HT1080 (cell line): ENCODE data around the gene VHLL. TPM values are rescaled to one million over a fixed set of nuclear protein-coding genes. Genes with fewer than 3 reads are reported as not detected.
"Not testable (repeated sequence)": the region's sequence is repeated elsewhere in the genome, so short reads cannot be mapped to it uniquely, and the experiment has no call there.

Source experiments
- DNase-seq: peaks from one replicate; pipeline ENCODE4 v3.0.0-alpha.2; 2015; ENCODE audit warnings: low read depth
- polyA plus RNA-seq, 2 experiments: library from polyadenylated mRNA; depleted of rRNA; stranded (reverse); fragments of >200 nt; gene quantifications; 2 replicates each; pipeline ENCODE4 v1.2.3, GENCODE V29; 2015
- total RNA-seq: library from RNA; depleted of rRNA; stranded (reverse); fragments of >200 nt; shearing (Covaris generic); gene quantifications from 2 replicates; pipeline ENCODE4 v1.2.3, GENCODE V29; 2014; rRNA removed

VHLL gene
- total RNA-seq: not detected in 2 replicates
- polyA plus RNA-seq (2015; cell fraction: cytosol; rRNA removed): not detected in 2 replicates
- not detected in 2 replicates for polyA plus RNA-seq (2015; cell fraction: nucleus; rRNA removed)

GRCh38 chr1:156298852-156299357, at the start of gene VHLL:
TSS of gene VHLL (minus strand) at chr1:156299307. CDS start at chr1:156299189, 118 bp downstream.
- DNase-seq: no peak

DNA sequence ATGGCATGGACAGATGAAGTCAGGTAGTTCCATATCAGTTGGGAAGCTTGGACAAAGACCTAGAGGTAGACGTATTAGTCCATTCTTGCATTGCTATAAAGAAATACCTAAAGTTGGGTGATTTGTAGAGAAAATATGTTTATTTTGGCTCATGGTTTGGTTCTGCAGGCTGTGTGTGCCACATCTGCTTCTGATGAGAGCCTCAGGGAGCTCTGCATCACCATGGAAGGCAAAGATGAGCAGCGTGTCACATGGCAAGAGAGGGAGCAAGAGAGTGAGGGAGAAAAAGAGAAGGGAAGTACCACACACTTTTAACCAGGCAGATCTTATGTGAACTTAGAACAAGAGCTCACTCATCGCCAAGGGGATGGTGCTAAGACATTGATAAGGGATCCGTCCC, 48.2 kb upstream of the VHLL start:
- DNase-seq: no peak

- DNase-seq: no peak
Measured at GRCh38 chr1:156346636-156347035, 47.5 kb upstream of the VHLL start.

- not testable (repeated sequence) for DNase-seq
Measured at GRCh38 chr1:156346035-156346434, 46.9 kb upstream of the VHLL start.

DNA sequence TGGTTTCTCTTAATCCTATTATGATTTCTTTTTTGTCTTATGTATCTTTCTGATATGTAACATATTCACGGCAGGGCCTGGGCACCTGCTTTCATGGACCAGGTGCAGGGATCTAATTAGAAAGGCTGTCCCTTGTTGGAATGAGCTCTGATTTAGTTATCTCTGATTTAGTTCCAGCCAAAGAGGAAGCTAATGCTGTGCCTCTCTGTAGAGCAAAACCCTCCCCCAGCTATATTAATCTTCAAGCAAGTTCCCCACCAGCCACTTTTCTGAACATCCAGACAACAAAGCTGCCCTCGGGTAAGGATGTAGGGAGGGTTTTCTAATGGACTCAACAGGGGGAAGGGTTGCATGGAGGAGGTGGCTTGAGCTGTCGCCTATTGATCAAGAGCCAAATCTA, 45.3 kb upstream of the VHLL start:
- no peak for DNase-seq

- DNase-seq: no peak
Measured at GRCh38 chr1:156342166-156342955, 43.3 kb upstream of the VHLL start.

- DNase-seq: peak; percentile 100
Measured at GRCh38 chr1:156338180-156338976, 39.3 kb upstream of the VHLL start, which contains the start of the genes CCT3 and TSACC. TSS of gene CCT3 (minus strand) at chr1:156338292. CDS start at chr1:156338184, 108 bp downstream. TSS of gene TSACC (plus strand) at chr1:156338526. CDS start at chr1:156339758, 1,232 bp downstream.

GRCh38 chr1:156337888-156338179, 38.7 kb upstream of the VHLL start:
- DNase-seq: no peak

GRCh38 chr1:156337052-156337887, 38.2 kb upstream of the VHLL start:
- no peak for DNase-seq

- DNase-seq: no peak
Measured at GRCh38 chr1:156336242-156336641, 37.1 kb upstream of the VHLL start.

- DNase-seq: not testable (repeated sequence)
Measured at GRCh38 chr1:156323179-156323578, 24.1 kb upstream of the VHLL start.

- DNase-seq: no peak
Measured at GRCh38 chr1:156320560-156320959, 21.5 kb upstream of the VHLL start.

- no peak for DNase-seq
Measured at GRCh38 chr1:156319664-156320063, 20.6 kb upstream of the VHLL start.

GRCh38 chr1:156316909-156317308, 17.8 kb upstream of the VHLL start:
- DNase-seq: no peak

- DNase-seq: peak; percentile 62
Measured at GRCh38 chr1:156310962-156311361, 11.9 kb upstream of the VHLL start.

DNA sequence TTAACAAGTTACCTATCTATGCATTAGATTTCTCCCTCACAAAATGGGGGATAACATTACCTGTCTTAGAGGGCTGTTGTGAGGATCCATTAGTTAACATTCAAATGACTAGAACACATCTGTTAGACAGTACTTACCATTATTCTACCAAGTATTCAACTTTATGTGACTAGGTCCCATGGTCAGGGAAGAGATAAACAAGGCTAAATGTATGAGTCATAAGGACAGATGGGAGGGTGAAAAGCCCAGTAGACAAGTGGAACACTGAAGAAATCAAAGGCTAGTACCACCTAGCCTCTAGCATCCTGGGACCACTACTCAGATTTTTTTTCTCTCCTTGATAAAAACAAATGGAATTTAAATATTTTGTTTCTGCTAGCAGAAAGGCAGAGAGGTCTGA, 9.0 kb upstream of the VHLL start:
- no peak for DNase-seq

DNA sequence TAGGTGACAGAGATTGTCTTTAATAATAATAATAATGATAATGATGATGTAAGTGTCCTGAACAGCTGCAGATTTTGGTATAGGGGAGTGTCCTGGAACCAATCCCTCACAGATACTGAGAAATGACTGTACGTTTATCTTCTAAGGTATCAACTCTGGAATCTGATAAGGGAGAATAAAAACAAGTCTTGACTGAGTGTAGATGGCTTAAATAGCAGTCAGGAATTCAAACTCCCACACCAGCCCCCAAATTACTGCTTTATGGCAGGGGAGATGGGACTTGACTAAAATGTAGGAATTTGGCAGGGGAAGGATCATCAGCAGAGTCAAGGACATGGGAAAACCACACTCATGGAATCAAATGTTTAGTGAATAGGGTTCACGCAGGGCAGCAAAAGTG, 6.1 kb upstream of the VHLL start:
- DNase-seq: no peak

- DNase-seq: no peak
Measured at GRCh38 chr1:156303241-156303640, 4.1 kb upstream of the VHLL start.

DNA sequence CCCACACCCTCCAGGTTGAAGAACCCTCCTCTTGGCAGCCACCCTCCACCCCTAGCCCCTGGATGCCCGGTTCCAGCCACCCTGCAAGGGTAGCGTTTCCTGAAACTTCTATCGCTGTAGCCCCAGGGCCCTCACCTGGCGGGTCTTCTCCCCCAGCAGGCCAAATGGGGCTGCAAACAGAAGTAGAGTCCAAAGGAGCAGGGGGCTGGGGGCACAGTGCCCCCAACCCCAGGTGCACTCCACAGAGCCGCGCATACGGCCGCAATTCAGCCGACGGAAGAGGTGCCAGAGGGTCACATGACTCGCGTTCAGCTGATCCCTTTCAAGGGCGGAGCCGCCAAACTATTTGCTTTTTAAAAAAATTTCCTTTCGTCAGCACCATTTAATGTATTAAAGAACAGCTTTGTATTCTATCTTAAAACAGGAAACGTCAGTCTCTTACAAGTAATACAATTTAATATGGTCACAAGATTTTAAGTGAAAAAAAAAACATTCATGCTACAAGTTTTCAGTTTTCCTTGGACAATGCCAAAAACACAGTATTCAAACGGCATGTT, 3.6 kb downstream of the VHLL start, which contains the start of gene GLMP:
Gene GLMP, minus strand, starts transcription at position 289 of the 557 bp plus-strand sequence. Its CDS starts 34 bp downstream, at position 255.
- DNase-seq: peak; percentile 41

- DNase-seq: no peak
Measured at GRCh38 chr1:156293895-156294294, 5.2 kb downstream of the VHLL start.

DNA sequence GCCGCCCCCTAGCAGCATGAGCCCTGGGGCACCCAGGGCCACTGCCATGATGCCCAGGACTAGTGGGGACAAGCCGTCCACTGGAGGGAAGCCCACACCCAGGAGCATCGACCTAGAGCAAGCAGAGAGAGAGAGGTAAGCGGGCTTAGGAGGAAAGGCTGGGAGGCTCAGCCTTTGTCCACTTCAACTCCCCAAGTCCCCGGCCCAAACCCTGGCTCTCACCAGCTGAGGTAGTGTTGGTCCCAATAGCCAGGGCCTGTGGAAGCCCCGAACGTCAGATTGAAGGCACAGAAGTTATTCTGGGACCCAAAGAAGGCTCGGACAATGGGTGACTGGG, 6.0 kb downstream of the VHLL start:
- DNase-seq: no peak
